HepG2 (cell line): Measurements from ENCODE around the gene SRSF4. TPM values are rescaled to one million over a fixed set of nuclear protein-coding genes. Genes with fewer than 3 reads are reported as not detected.

Experiments
- DNMT1 ChIP-seq: sonication (generic); formaldehyde crosslinking; IDR thresholded peaks from 2 replicates; pipeline ENCODE4 v1.5.1; 2020; ENCODE audit warnings: mild to moderate bottlenecking, missing genetic modification reagents
- FOXO1 ChIP-seq: sonication (generic); formaldehyde crosslinking; IDR thresholded peaks from 2 replicates; pipeline ENCODE4 v1.4.0; 2020; ENCODE audit warnings: missing genetic modification reagents
- GATA4 ChIP-seq: sonication (generic); IDR thresholded peaks from 2 replicates; pipeline ENCODE4 v1.6.1; 2016; ENCODE audit warnings: antibody characterized with exemption, low read depth, borderline replicate concordance
- GLI4 ChIP-seq: sonication (generic); formaldehyde crosslinking; IDR thresholded peaks from 2 replicates; pipeline ENCODE4 v1.5.1; 2020; ENCODE audit warnings: missing genetic modification reagents, mild to moderate bottlenecking, moderate library complexity, borderline replicate concordance
- MYNN ChIP-seq: sonication (generic); formaldehyde crosslinking; IDR thresholded peaks from 2 replicates; pipeline ENCODE4 v1.4.0; 2020; ENCODE audit warnings: mild to moderate bottlenecking, low read depth, missing genetic modification reagents
- NONO ChIP-seq, 2 experiments: fragments of 450-650 bp in 1 of 2; sonication (generic) in 1 of 2; formaldehyde crosslinking in 1 of 2; IDR thresholded peaks in 1 of 2; conservative IDR thresholded peaks in 1 of 2; 2 replicates each; pipeline versions ENCODE4 v1.6.1 to v1.8.0; 2017 to 2022; ENCODE audit warnings: mild to moderate bottlenecking in 1 of 2, missing genetic modification reagents in 1 of 2, moderate library complexity in 1 of 2
- NR2F2 ChIP-seq: IDR thresholded peaks from 2 replicates; pipeline ENCODE4 v1.6.1; 2012; ENCODE audit warnings: low read depth, inconsistent platforms, borderline replicate concordance
- SAP130 ChIP-seq: IDR thresholded peaks from 2 replicates; pipeline ENCODE4 v1.6.1; 2016; ENCODE audit warnings: low read depth
- ZBTB37 ChIP-seq: sonication (generic); formaldehyde crosslinking; IDR thresholded peaks from 2 replicates; pipeline ENCODE4 v1.4.0; 2020; ENCODE audit warnings: mild to moderate bottlenecking, missing genetic modification reagents
- ZNF20 ChIP-seq: sonication (generic); formaldehyde crosslinking; IDR thresholded peaks from 2 replicates; pipeline ENCODE4 v1.4.0; 2020; ENCODE audit warnings: mild to moderate bottlenecking, moderate library complexity, missing genetic modification reagents
- ZNF253 ChIP-seq: sonication (generic); formaldehyde crosslinking; IDR thresholded peaks from 2 replicates; pipeline ENCODE4 v1.8.0; 2022; ENCODE audit warnings: mild to moderate bottlenecking, missing genetic modification reagents, borderline replicate concordance
- ZNF331 ChIP-seq: sonication (generic); formaldehyde crosslinking; IDR thresholded peaks from 2 replicates; pipeline ENCODE4 v1.4.0; 2020; ENCODE audit warnings: missing genetic modification reagents
- ZNF816 ChIP-seq: sonication (generic); formaldehyde crosslinking; IDR thresholded peaks from 2 replicates; pipeline ENCODE4 v1.8.0; 2022; ENCODE audit warnings: missing genetic modification reagents, mild to moderate bottlenecking, borderline replicate concordance
- ZNF879 ChIP-seq: sonication (generic); formaldehyde crosslinking; IDR thresholded peaks from 2 replicates; pipeline ENCODE4 v1.8.1; 2023; ENCODE audit warnings: missing genetic modification reagents
- polyA plus RNA-seq, 8 experiments: library from polyadenylated mRNA; depleted of rRNA in 3 of 8; stranded (reverse) in 7 of 8; unstranded in 1 of 8; fragments of >200 nt; fragmentation: Illumina TruSeq in 4 of 8; extraction: Trizol in 4 of 8; gene quantifications; 2 replicates each; pipeline versions ENCODE4 v1.2.1 to v1.2.3, GENCODE V29; 2011 to 2016; ENCODE audit warnings: low read depth in 4 of 8, missing spikeins in 1 of 8, mixed read lengths in 1 of 8; ENCODE audit not compliant: insufficient read depth in 1 of 8
- total RNA-seq, 5 experiments: library from RNA; depleted of rRNA; stranded (reverse); fragments of >200 nt; fragmentation: Illumina TruSeq; extraction: Trizol; gene quantifications; 2 replicates each; pipeline ENCODE4 v1.2.3, GENCODE V29; 2016; ENCODE audit warnings: low read depth in 1 of 5
- TF ChIP-seq, protein P1 (sequence below): sonication (generic); formaldehyde crosslinking; IDR thresholded peaks from 2 replicates; pipeline ENCODE4 v1.4.0; 2020; ENCODE audit warnings: mild to moderate bottlenecking, missing genetic modification reagents
- TF ChIP-seq, protein P2 (sequence below): IDR thresholded peaks from 2 replicates; pipeline ENCODE4 v1.6.1; 2012; ENCODE audit warnings: low read length, improper control_type of control experiment
- TF ChIP-seq, protein P3 (sequence below): sonication (generic); formaldehyde crosslinking; IDR thresholded peaks from 2 replicates; pipeline ENCODE4 v1.8.1; 2022; ENCODE audit warnings: mild to moderate bottlenecking, missing genetic modification reagents

Gene SRSF4
- total and polyA plus RNA-seq, 2 of the 13 experiments (the other 11 are each of a cell fraction or from before 2014, with no cell fraction given), result 37.7 to 50.9 TPM

GRCh38 chr1:29124366-29125236 lies 57.1 kb downstream of the SRSF4 start (continued):
- TF ChIP-seq NONO (IDR thresholded peaks at IDR 0.05), result no peak
- peak; percentile 38; the same call in 1 of the 2 replicates for TF ChIP-seq NONO (CRISPR knock-in tag; conservative IDR thresholded peaks at IDR 0.05)
- TF ChIP-seq ZBTB37 (CRISPR knock-in tag), result no peak
- TF ChIP-seq, protein P1, sequence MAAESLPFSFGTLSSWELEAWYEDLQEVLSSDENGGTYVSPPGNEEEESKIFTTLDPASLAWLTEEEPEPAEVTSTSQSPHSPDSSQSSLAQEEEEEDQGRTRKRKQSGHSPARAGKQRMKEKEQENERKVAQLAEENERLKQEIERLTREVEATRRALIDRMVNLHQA (CRISPR knock-in tag), result no peak
- 0 out of 2 replicates have a peak, but pooled peaks have one; percentile 37 for TF ChIP-seq ZNF253 (CRISPR knock-in tag)
- no peak for TF ChIP-seq GLI4 (CRISPR knock-in tag)
- TF ChIP-seq FOXO1, result no peak
- TF ChIP-seq ZNF331 (CRISPR knock-in tag), result peak; percentile 39; the same call in 1 of the 2 replicates
- no peak for TF ChIP-seq NR2F2
- TF ChIP-seq, protein P2, sequence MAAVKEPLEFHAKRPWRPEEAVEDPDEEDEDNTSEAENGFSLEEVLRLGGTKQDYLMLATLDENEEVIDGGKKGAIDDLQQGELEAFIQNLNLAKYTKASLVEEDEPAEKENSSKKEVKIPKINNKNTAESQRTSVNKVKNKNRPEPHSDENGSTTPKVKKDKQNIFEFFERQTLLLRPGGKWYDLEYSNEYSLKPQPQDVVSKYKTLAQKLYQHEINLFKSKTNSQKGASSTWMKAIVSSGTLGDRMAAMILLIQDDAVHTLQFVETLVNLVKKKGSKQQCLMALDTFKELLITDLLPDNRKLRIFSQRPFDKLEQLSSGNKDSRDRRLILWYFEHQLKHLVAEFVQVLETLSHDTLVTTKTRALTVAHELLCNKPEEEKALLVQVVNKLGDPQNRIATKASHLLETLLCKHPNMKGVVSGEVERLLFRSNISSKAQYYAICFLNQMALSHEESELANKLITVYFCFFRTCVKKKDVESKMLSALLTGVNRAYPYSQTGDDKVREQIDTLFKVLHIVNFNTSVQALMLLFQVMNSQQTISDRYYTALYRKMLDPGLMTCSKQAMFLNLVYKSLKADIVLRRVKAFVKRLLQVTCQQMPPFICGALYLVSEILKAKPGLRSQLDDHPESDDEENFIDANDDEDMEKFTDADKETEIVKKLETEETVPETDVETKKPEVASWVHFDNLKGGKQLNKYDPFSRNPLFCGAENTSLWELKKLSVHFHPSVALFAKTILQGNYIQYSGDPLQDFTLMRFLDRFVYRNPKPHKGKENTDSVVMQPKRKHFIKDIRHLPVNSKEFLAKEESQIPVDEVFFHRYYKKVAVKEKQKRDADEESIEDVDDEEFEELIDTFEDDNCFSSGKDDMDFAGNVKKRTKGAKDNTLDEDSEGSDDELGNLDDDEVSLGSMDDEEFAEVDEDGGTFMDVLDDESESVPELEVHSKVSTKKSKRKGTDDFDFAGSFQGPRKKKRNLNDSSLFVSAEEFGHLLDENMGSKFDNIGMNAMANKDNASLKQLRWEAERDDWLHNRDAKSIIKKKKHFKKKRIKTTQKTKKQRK, result no peak
- no peak for TF ChIP-seq ZNF20 (CRISPR knock-in tag)
- TF ChIP-seq, protein P3, sequence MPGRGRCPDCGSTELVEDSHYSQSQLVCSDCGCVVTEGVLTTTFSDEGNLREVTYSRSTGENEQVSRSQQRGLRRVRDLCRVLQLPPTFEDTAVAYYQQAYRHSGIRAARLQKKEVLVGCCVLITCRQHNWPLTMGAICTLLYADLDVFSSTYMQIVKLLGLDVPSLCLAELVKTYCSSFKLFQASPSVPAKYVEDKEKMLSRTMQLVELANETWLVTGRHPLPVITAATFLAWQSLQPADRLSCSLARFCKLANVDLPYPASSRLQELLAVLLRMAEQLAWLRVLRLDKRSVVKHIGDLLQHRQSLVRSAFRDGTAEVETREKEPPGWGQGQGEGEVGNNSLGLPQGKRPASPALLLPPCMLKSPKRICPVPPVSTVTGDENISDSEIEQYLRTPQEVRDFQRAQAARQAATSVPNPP, result no peak
- no peak for TF ChIP-seq GATA4
- TF ChIP-seq ZNF879, result no peak
- 0 out of 2 replicates have a peak, but pooled peaks have one; percentile 38 for TF ChIP-seq SAP130 (CRISPR knock-in tag)
- no peak for TF ChIP-seq MYNN (CRISPR knock-in tag)
- TF ChIP-seq ZNF816, result no peak
- TF ChIP-seq DNMT1 (CRISPR knock-in tag), result no peak
